K562 (cell line): Measurements from ENCODE around the gene RERE. TPM values are rescaled to one million over a fixed set of nuclear protein-coding genes. Genes with fewer than 3 reads are reported as not detected.
A peak's percentile ranks its signal among the peaks of the same experiment; 100 is the strongest.

Source experiments
- CEBPB ChIP-seq: fragments of 450-650 bp; IDR thresholded peaks from 2 replicates; pipeline ENCODE4 v1.6.1; 2016; ENCODE audit warnings: missing genetic modification characterization, missing compliant biosample characterization
- E2F5 ChIP-seq: sonication (generic); formaldehyde crosslinking; IDR thresholded peaks from 2 replicates; pipeline ENCODE4 v1.8.0; 2022; ENCODE audit warnings: mild to moderate bottlenecking, missing genetic modification reagents
- ESRRB ChIP-seq: fragments of 250-450 bp; sonication (Bioruptor Pico); IDR thresholded peaks from 2 replicates; pipeline ENCODE4 v1.5.0; 2020; ENCODE audit warnings: mild to moderate bottlenecking, moderate library complexity, borderline replicate concordance
- HDAC8 ChIP-seq: fragments of 450-650 bp; IDR thresholded peaks from 2 replicates; pipeline ENCODE4 v1.6.1; 2016; ENCODE audit warnings: mild to moderate bottlenecking, missing genetic modification characterization, moderate library complexity, missing compliant biosample characterization
- HDGF ChIP-seq: fragments of 450-650 bp; IDR thresholded peaks from 2 replicates; pipeline ENCODE4 v1.6.1; 2016
- LARP7 ChIP-seq: fragments of 450-650 bp; IDR thresholded peaks from 2 replicates; pipeline ENCODE4 v1.6.1; 2016
- MAFF ChIP-seq: IDR thresholded peaks from 2 replicates; pipeline ENCODE4 v1.6.1; 2012; ENCODE audit warnings: low read length, improper control_type of control experiment
- RFX5 ChIP-seq: IDR thresholded peaks from 2 replicates; pipeline ENCODE4 v1.6.1; 2011; ENCODE audit warnings: low read depth, mild to moderate bottlenecking, improper control_type of control experiment, low read length
- SRSF9 ChIP-seq: fragments of 200-400 bp; formaldehyde crosslinking; IDR thresholded peaks from 2 replicates; pipeline ENCODE4 v1.6.1; 2017; ENCODE audit warnings: low read depth, low read length, borderline replicate concordance
- THAP12 ChIP-seq: fragments of 250-450 bp; sonication (Bioruptor Pico); IDR thresholded peaks from 2 replicates; pipeline ENCODE4 v1.9.0; 2021; ENCODE audit warnings: mild to moderate bottlenecking, inconsistent platforms
- ZNF512 ChIP-seq: IDR thresholded peaks from 2 replicates; pipeline ENCODE4 v1.6.1; 2016; ENCODE audit warnings: missing genetic modification characterization, missing compliant biosample characterization
- ZNF766 ChIP-seq: fragments of 200-800 bp; sonication (Bioruptor generic); conservative IDR thresholded peaks from 2 replicates; pipeline ENCODE4 v1.6.1; 2016; ENCODE audit warnings: missing genetic modification characterization, missing compliant biosample characterization
- ZZZ3 ChIP-seq: fragments of 450-650 bp; IDR thresholded peaks from 2 replicates; pipeline ENCODE4 v1.6.1; 2016; ENCODE audit warnings: antibody characterized with exemption, mild to moderate bottlenecking, moderate library complexity
- polyA plus RNA-seq, 8 experiments: library from polyadenylated mRNA; depleted of rRNA in 4 of 8; stranded (reverse) in 5 of 8; unstranded in 3 of 8; fragments of >200 nt; fragmentation: Nextera tagmentation in 2 of 8; fragmentation: Illumina TruSeq in 1 of 8; extraction: Ambion mirVana in 2 of 8; extraction: Trizol in 1 of 8; gene quantifications; 2 replicates each; pipeline versions ENCODE4 v1.2.1 to v1.2.3, GENCODE V29; 2011 to 2014; ENCODE audit warnings: inconsistent platforms in 1 of 8, missing spikeins in 1 of 8
- total RNA-seq, 7 experiments: library from RNA; depleted of rRNA in 6 of 7; stranded (reverse); fragments of >200 nt in 6 of 7; fragmentation: Illumina TruSeq in 2 of 7; extraction: Trizol in 2 of 7; gene quantifications; 2 replicates each; pipeline versions ENCODE4 v1.2.1 to v1.2.3, GENCODE V29; 2011 to 2021; ENCODE audit warnings: low replicate concordance in 1 of 7

The RERE gene
- total and polyA plus RNA-seq, 9 of the 15 experiments (the other 6 are each of a cell fraction or from before 2014, with no cell fraction given): 3.0 to 51.5 (median 13.4) TPM

GRCh38 chr1:8497210-8497819, 320.1 kb downstream of the RERE start (continued):
- TF ChIP-seq THAP12: no peak
- TF ChIP-seq ESRRB (CRISPR knock-in tag): no peak
- TF ChIP-seq HDAC8 (tag): no peak
- no peak for TF ChIP-seq ZNF512 (tag)
- no peak for TF ChIP-seq LARP7
- TF ChIP-seq ZNF766: no peak
- TF ChIP-seq SRSF9: no peak
- no peak for TF ChIP-seq RFX5
- no peak for TF ChIP-seq ZZZ3
- TF ChIP-seq MAFF: no peak
- TF ChIP-seq E2F5 (CRISPR knock-in tag): no peak
- peak; percentile 92 for TF ChIP-seq CEBPB (tag)
- no peak for TF ChIP-seq HDGF
